ENCODE data around the gene CSRNP2. TPM values are rescaled to one million over a fixed set of nuclear protein-coding genes. Genes with fewer than 3 reads are reported as not detected.

Gene CSRNP2, protein sequence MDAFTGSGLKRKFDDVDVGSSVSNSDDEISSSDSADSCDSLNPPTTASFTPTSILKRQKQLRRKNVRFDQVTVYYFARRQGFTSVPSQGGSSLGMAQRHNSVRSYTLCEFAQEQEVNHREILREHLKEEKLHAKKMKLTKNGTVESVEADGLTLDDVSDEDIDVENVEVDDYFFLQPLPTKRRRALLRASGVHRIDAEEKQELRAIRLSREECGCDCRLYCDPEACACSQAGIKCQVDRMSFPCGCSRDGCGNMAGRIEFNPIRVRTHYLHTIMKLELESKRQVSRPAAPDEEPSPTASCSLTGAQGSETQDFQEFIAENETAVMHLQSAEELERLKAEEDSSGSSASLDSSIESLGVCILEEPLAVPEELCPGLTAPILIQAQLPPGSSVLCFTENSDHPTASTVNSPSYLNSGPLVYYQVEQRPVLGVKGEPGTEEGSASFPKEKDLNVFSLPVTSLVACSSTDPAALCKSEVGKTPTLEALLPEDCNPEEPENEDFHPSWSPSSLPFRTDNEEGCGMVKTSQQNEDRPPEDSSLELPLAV
- 12.6 and 15.0 TPM in 2 replicates for total RNA-seq

DNA sequence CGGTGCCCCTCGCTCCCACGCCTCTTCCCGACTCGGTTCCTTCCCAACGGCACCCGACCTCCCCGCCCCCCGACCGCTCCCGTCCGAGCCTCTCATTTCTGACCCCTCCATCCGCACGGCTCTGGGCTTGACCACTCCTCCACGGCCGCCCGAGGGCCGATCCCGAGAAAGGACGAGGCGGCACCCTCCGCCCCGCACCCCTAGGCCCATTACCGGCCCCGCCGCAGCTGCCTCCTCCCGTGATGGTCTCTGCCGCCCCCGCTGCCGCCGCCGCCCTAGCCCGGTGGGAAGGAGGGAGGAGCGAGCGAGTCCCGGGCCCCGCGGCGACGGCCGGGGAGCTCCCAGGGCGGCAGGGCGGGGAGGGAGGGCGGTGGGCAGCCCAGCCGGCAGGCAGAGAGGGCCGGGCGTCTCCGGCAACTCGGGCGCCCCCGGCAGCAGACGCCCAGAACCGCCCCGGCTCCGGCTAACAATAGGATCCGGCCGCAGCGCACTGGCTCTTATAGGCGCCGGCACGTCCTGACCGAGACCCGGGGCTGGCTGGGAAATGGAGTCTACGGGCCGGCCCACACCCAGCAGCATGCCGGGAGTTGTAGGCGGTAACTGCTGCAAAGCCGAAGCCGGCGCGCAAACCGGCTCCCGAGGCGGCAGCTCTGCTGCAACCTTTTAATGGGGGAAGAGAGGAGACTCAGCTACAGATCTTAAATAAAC is at the start of gene CSRNP2:
Gene CSRNP2 (minus strand): TSS at position 471 of the 708 bp plus-strand sequence. CDS start 7,035 bp downstream, outside the sequence.

DNA sequence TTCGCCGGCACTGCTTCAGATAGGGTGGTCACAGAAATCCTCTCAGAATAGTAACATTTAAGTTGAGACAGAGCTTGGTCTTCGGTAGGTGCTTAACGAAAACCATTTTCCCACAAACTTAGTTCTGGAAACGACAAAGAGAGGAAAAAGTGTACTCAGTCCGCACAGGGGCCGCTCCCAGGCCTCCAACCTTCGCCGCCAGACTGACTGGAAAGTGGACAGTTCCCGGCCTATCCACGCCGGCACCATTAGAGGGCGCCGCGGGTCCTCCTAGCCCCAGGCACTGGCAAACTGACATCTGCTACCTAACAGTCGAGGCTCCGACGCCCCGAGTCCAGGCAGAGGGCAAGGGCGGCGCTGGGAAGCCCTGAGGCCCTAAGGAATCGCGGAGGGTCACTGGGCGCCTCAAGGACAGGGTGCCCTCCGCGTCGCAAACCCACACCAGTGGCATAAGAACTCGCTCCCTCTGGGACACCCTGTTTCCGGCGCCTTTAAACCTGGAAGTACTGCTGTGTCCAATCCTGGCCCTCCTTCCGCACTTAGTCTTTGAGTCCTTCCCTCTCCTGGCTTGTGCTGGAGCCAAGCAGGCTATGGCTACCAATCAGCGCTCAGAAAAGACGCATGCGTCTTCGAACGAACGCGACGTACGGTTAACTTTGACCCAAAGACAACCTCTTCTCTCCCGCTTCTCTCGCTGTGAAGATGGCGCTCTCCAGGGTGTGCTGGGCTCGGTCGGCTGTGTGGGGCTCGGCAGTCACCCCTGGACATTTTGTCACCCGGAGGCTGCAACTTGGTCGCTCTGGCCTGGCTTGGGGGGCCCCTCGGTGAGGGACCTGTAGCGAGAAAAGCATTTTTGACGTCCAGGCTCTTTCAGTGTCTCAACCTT is 35.5 kb downstream of the CSRNP2 start, which contains the start of gene LETMD1:
Gene LETMD1 (plus strand): TSS at position 673 of the 886 bp plus-strand sequence. CDS start 30 bp downstream, at position 703.

DNA sequence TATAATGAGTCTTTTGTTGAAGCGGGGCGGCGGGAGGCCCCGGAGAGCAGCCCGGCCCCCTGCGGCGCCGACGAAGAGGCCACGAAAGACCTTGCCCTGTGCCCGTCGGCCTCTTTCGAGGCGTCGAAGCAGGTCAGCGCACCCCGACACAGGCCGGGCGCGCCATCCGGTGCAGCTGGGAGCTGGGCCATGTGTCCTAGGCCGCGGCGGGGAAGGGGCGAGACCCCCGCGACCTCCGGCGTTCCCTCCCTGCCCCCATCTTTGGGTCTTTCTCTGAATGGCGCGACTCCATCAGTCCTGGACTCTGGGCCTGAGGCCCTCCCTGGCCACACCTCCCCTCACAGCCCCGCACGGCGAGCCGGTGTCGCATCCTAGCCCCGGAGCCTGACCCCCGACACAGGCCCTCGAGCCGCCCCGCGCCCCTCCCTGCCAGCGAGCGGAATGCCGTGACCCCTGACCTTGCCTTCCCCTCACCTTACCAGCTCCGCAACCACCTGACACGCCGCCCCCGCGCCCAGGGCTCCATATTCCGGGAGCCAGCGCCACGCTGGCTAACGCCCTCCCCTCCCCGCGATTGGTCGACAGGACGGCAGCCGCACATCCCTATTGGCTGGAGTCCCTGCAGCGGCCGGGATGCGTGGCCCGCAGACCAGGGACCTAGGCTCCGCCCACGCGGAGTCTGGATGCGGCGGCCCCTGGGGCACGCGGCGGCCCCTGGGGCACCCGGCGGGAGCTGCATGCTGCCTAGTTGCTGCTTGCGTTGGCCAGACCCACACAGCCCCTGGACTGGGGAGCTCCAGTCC is 57.4 kb downstream of the CSRNP2 start, which contains the start of gene SLC11A2:
Gene SLC11A2 (minus strand): TSS at position 549 of the 803 bp plus-strand sequence. CDS start 15,656 bp downstream, outside the sequence.

Other genes with a start within 250 kb of the CSRNP2 start
- not detected in 2 replicates for gene TMPRSS12, start 240.7 kb downstream of the CSRNP2 start, total RNA-seq
- not detected in 2 replicates for gene HIGD1C, start 131.1 kb downstream of the CSRNP2 start, total RNA-seq
- gene SLC11A2, start 57.2 kb downstream of the CSRNP2 start, total RNA-seq: 18.3 and 19.0 TPM in 2 replicates
- 24.7 and 28.1 TPM in 2 replicates for gene LETMD1, start 35.3 kb downstream of the CSRNP2 start, total RNA-seq
- gene TFCP2, start 89.5 kb upstream of the CSRNP2 start, total RNA-seq: 7.6 and 8.5 TPM in 2 replicates
- gene POU6F1, start 134.5 kb upstream of the CSRNP2 start, total RNA-seq: 4.7 and 6.4 TPM in 2 replicates
- 184 and 196 TPM in 2 replicates for gene DAZAP2, start 155.2 kb upstream of the CSRNP2 start, total RNA-seq
- gene SMAGP, start 186.8 kb upstream of the CSRNP2 start, total RNA-seq: 23.2 and 30.5 TPM in 2 replicates
- gene BIN2, start 240.6 kb upstream of the CSRNP2 start, total RNA-seq: not detected in 2 replicates

All from bronchus fibroblast of lung (primary cell).